ENCODE data around the gene PITRM1.
"Not testable (repeated sequence)": the region's sequence is repeated elsewhere in the genome, so short reads cannot be mapped to it uniquely, and the experiment has no call there.

PITRM1 gene

GRCh38 chr10:3172446-3173170 is at the start of gene PITRM1:
Gene PITRM1 (minus strand): TSS chr10:3172782. CDS start chr10:3172772, 10 bp downstream.
- DNase-seq (ENCODE audit: low read depth in 2 of 2), result peak; percentile 98

DNA sequence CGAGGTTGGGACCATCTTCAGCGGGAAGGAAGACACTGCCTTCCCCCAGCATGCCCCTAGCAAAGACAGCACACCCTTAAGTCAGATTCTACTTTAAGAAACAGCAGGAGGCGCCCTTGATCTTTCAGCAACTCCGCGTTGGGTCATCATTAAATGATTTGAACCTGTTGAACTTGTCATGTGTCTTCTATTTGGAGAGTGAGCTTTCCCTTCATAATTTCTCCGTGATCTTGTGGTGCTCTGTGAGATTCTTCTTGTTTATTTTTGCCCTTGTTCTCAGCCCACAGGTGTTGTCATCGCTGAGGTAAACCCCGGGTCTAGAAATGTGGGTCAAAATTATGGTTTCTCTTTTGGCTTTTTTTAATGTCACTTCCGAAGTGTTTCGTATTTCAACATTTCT is 49.5 kb upstream of the PITRM1 start:
- DNase-seq (ENCODE audit: low read depth in 2 of 2), result no peak

DNA sequence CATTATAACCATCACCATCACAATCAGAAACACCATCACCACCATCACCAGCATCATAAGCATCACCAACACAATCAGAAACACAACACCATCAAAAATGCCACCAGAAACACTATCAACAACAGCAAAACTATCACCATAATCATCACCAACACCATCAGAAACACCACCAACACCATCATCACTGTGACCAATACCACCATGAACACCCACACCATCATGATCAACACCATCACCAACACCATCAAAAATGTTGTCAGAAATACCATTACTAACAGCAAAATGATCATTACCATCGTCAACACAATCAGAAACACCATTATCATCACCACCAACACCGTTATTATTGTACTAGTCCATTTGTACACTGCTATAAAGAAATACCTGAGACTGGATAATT is 49.0 kb upstream of the PITRM1 start:
- not testable (repeated sequence) for DNase-seq (ENCODE audit: low read depth in 2 of 2)

DNA sequence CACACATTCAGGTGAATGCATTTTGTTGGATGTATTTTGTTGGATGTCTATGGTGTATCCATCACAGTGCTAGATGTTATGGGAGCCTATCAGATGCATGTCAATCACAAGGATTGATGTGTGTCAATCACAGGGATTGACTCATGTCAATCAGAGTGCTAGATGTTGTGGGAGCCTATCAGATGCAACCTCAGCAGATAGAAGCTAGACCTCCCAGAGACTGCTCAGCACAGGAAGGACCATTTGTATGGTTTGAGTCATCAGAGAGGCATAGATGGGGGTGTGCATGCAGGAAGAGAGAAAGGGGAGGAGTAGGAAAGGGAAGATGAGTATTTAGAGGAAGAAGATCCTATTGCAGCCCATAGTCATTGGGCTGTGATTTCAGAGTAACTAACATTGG is 48.3 kb upstream of the PITRM1 start:
- DNase-seq (ENCODE audit: low read depth in 2 of 2), result no peak

DNA sequence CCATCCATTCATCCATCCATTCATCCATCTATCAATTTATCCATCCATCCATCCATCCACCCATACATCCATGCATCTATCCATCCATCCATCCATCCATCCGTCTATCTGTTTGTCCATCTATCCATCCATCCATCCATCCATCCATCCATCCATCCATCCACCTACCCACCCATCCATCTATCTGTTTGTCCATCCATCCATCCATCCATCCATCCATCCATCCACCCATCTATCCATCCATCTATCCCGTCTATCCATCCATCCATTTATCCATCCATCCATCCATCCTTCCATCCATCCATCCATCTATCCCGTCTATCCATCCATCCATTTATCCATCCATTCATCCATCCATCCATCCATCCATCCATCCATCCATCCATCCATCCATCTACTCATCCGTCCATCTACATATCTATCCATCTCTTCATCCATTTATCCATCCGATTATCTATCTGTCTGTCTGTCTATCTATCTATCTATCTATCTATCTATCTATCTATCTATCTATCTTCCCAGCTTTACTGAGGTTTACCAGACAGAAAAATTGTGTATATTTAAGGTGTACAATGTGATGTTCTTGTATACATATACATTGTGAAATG is 46.5 kb upstream of the PITRM1 start:
- not testable (repeated sequence) for DNase-seq (ENCODE audit: low read depth in 2 of 2)

- no peak for DNase-seq (ENCODE audit: low read depth in 2 of 2)
These were observed 45.3 kb upstream of the PITRM1 start for GRCh38 chr10:3217853-3218252.

GRCh38 chr10:3217301-3217700 is 44.7 kb upstream of the PITRM1 start:
- DNase-seq (ENCODE audit: low read depth in 2 of 2), result no peak

DNA sequence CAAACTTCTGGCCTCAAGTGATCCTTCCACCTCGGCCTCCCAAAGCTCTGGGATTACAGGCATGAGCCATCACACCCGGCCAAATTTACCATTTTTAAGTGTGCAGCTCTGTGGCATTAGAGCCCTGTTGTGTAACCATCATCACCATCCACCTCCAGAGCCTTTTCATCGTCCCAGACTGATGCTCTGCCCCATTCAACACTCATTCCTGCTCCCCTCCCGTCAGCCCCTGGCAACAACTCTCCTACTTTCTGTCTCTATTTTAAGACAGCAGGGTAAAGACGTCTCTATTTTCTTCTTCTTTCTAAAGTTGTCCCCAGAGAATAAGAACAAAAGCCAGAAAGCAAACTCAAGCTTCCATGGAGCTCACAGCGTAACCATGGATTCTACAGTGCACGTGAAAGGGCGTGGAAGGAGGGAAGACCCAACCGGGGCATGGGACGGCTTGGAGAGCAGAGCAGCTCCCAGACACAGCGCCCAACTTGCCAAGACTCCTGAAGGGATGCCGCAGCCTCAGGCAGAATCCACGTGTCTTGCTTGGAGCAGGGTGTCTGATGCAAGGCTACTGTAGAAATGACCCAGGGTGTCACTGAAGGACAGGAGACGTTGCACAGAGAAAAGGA is 42.7 kb upstream of the PITRM1 start:
- DNase-seq (ENCODE audit: low read depth in 2 of 2), result no peak

DNA sequence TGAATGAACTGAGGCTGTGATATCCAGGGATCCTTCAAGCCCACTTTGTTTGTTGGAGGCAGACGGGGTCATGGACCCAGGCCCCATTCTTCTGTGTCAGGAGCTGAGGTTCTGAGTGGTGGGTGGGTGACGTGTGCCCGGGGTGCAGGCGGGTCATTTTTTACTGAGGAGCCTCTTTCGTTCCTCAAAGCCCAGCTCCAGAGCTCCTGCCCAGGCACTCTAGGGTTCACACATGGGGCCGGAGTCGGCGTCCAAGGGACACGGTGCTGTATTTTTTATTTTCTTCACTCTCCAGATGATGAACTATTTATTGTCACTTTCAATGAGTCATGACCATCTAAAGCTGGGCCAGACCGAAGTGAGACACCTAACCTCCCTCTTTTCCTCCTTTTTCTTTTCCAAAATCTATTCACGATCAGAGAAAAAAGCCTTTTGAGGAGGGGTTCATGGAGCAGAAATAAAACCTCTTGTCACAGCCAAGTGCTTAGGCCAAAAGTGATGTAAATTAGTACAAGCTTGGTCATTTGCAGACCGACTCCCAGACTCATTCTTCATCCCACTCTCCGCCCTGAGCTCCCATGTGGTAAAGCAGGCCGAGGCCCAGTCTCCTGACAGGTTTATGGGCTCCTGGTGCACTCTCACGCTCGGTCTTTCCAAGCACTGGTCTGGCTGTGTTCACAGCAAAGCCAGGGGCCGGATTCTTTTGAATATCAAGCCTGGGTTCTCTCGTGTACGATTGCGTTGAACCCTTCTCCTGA is 41.4 kb upstream of the PITRM1 start:
- no peak for DNase-seq (ENCODE audit: low read depth in 2 of 2)

GRCh38 chr10:3213208-3213607 is 40.6 kb upstream of the PITRM1 start:
- DNase-seq (ENCODE audit: low read depth in 2 of 2), result no peak

DNA sequence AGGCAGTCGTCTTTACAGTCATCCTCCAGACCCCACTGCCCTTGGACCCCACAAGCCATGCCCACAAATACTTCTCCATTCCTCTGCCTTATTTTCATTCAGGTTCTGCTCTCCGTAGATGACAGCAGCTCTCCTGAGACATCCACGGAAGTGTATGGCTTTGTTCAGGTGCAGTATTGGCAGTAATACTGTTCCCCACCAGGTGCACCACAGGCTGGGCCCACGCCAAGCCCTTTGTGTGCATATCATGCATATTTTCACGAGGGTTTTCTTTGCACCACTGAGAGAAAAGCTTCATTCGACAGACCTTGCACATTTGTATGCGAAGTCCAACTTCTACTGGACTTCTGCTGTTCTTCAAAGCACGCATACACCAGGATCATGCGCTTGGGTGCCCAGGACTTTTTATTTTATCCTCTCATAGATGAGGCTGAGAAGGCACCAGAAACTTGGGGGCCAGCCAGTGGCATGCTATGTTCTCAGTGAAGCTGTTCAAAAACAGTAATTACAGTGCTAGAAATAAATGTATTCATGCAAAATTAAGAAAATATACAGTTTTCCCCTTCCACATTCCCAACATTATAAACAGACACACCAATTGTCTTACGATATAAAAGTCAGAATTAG is 37.8 kb upstream of the PITRM1 start:
- DNase-seq (ENCODE audit: low read depth in 2 of 2), result no peak

DNA sequence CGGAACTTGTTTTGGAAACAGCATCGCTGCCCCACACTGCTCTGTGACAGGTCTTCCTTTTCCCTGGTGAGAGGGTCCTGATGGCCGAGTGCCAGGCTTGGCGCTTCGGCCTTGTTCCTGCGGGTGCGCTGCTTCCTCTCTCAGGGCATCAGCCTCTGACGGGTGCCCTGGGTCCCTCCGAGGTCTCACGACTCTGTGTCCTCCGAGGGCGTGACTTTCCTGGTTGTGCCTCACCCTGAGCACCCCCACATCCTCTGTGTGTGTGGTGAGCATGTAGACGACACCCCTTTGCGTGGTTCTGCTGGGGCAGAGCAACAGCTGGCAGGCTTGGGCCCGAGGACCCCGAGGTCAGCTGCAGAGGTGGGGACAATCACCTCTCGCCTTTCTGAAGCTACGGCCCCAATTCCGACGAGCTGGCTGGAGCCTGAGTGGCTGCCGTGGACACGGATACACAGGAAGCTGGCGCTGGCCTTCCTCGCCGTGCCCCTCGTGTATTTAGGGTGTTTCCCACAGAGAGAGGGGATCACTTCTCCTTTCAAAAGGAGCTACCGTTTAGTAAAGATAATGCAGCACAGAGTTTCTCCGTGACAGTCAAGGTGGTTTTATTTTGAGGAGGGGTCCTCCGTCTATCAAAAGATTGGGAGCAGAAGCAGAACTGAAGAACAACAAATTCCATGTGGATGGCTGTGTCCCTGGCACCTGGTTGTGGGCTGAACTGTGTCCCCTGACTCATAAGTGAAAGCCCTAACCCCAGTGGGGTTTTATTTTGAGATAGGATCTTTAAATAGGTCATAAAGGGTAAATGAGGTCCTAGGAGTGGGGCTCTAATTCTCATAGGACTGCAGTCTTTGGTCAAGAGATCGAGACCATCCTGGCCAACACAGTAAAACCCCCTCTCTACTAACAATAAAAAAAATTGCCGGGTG is 36.2 kb upstream of the PITRM1 start:
- DNase-seq (ENCODE audit: low read depth in 2 of 2), result no peak

- no peak for DNase-seq (ENCODE audit: low read depth in 2 of 2)
These were observed 34.8 kb upstream of the PITRM1 start for GRCh38 chr10:3207351-3207750.

DNA sequence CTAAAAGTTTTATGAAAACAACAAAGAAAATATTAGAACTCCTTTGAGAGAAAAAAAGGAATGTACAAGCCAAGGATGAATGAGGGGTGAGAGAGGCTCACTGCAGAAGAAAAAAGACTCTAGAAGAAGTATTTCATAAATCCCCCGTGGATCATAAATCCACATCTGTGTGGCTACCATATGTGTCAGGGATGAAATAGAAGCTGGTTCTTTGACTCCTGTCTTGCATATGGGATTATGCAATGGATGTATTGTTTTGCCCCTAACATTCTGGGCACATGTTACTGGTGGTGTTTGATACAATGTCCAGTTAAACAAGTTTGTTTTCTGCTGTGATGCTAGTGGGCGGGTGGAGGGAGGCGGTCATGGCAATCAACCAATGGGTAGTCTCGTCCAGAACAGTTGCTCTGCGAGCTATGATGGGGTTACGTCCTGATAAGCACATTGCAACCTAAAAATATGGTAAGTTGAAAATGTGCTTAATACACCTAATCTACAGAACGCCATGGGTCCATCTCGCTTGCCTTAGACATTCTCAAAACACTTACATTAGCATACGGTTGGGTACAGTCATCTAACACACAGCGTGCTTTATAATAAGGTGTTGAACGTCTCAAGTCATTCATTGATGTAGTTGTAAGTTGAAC is 34.1 kb upstream of the PITRM1 start:
- no peak for DNase-seq (ENCODE audit: low read depth in 2 of 2)

- DNase-seq (ENCODE audit: low read depth in 2 of 2), result no peak
These were observed 31.4 kb upstream of the PITRM1 start for GRCh38 chr10:3203972-3204371.

DNA sequence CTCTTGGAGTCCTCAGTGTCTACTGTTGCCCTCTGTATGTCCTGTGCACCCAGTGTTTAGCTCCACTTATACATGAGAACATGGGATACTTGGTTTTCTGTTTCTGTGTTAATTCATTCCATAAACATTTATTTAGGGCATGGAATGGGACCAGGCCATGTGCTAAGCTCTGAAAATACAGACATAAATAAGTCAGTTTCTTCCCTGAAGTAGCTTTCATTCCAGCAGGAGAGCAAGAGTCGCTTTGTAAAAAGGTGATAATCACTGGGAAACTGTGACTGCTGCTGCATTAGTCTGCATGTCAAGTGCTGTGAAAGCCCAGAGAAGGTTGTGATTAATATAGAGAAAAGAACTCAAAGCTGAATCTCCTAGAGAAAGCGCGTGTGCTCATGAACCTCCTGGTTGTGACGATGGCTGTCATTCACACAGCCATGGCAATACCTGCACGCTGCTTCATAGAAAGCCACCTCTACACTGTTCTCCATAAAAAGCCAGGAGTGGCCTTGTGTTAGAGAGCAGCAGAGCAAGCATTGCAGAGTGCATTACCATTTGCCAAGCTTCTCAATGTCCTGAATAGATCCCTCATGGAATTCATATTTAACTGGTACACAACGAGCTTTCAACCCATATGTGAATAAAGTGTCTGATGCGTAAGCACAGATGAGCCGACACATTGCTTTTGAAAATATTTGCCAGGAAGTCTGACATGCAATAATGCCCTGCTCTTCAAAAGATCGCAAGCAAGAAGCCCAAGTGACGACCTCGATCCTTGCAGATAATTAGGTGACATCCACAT is 30.6 kb upstream of the PITRM1 start:
- DNase-seq (ENCODE audit: low read depth in 2 of 2), result no peak

- no peak for DNase-seq (ENCODE audit: low read depth in 2 of 2)
These were observed 29.2 kb upstream of the PITRM1 start for GRCh38 chr10:3201796-3202195.

- DNase-seq (ENCODE audit: low read depth in 2 of 2), result no peak
These were observed 26.9 kb upstream of the PITRM1 start for GRCh38 chr10:3199488-3199887.

GRCh38 chr10:3198900-3199299 is 26.3 kb upstream of the PITRM1 start:
- no peak for DNase-seq (ENCODE audit: low read depth in 2 of 2)
